H9 (cell line): ENCODE measurements around the gene PLB1. TPM values are rescaled to one million over a fixed set of nuclear protein-coding genes. Genes with fewer than 3 reads are reported as not detected.

Source experiments
- DNase-seq: peaks from one replicate; pipeline ENCODE4 v3.0.0-alpha.2; 2017
- H2AFZ ChIP-seq: one replicate; pipeline ENCODE4 v1.6.1; 2013; ENCODE audit warnings: mild to moderate bottlenecking, low read length, control low read depth, moderate library complexity
- H2AK5ac ChIP-seq: 2 replicates; pipeline ENCODE4 v1.6.1; 2013; ENCODE audit warnings: low read length, control low read depth, mixed read lengths; ENCODE audit not compliant: insufficient read length
- H2BK120ac ChIP-seq: one replicate; pipeline ENCODE4 v1.6.1; 2013; ENCODE audit warnings: low read depth, mild to moderate bottlenecking, low read length, control low read depth, inconsistent platforms; ENCODE audit not compliant: poor library complexity, severe bottlenecking
- H2BK12ac ChIP-seq: 2 replicates; pipeline ENCODE4 v1.6.1; 2013; ENCODE audit warnings: low read length, control low read depth, mixed read lengths, low read depth; ENCODE audit not compliant: insufficient read length
- H2BK15ac ChIP-seq: 2 replicates; pipeline ENCODE4 v1.6.1; 2013; ENCODE audit warnings: low read depth, low read length, control low read depth
- H2BK20ac ChIP-seq: one replicate; pipeline ENCODE4 v1.6.1; 2013; ENCODE audit warnings: low read depth, mild to moderate bottlenecking, low read length, control low read depth, inconsistent platforms; ENCODE audit not compliant: poor library complexity, severe bottlenecking
- H2BK5ac ChIP-seq: 2 replicates; pipeline ENCODE4 v1.6.1; 2013; ENCODE audit warnings: low read length, control low read depth, mixed read lengths; ENCODE audit not compliant: insufficient read length
- H3K14ac ChIP-seq: 2 replicates; pipeline ENCODE4 v1.6.1; 2013; ENCODE audit warnings: low read length, control low read depth; ENCODE audit not compliant: insufficient read depth
- H3K18ac ChIP-seq: 2 replicates; pipeline ENCODE4 v1.6.1; 2013; ENCODE audit warnings: low read depth, mild to moderate bottlenecking, mixed read lengths, low read length, control low read depth; ENCODE audit not compliant: insufficient read length
- H3K23ac ChIP-seq: 2 replicates; pipeline ENCODE4 v1.6.1; 2013; ENCODE audit warnings: low read length, control low read depth, mixed read lengths, low read depth; ENCODE audit not compliant: insufficient read length
- H3K23me2 ChIP-seq: 2 replicates; pipeline ENCODE4 v1.6.1; 2013; ENCODE audit warnings: low read depth, mild to moderate bottlenecking, mixed read lengths, low read length, control low read depth; ENCODE audit not compliant: insufficient read length, poor library complexity, severe bottlenecking
- H3K27ac ChIP-seq: 2 replicates; pipeline ENCODE4 v1.5.1; 2013; ENCODE audit warnings: low read length, control low read depth, mixed read lengths, low read depth; ENCODE audit not compliant: insufficient read length
- H3K27me3 ChIP-seq: 2 replicates; pipeline ENCODE4 v1.6.1; 2013; ENCODE audit warnings: low read length, control low read depth, inconsistent platforms; ENCODE audit not compliant: insufficient read depth
- H3K4ac ChIP-seq: 2 replicates; pipeline ENCODE4 v1.6.1; 2013; ENCODE audit warnings: low read depth, mild to moderate bottlenecking, control low read depth, inconsistent platforms, low read length, moderate library complexity
- H3K4me1 ChIP-seq: 2 replicates; pipeline ENCODE4 v1.6.1; 2013; ENCODE audit warnings: low read length, control low read depth, inconsistent platforms; ENCODE audit not compliant: insufficient read depth
- H3K4me2 ChIP-seq: 2 replicates; pipeline ENCODE4 v1.6.1; 2013; ENCODE audit warnings: low read length, control low read depth, mixed read lengths; ENCODE audit not compliant: insufficient read length, insufficient read depth
- H3K56ac ChIP-seq: 2 replicates; pipeline ENCODE4 v1.6.1; 2013; ENCODE audit warnings: low read depth, mild to moderate bottlenecking, mixed read lengths, low read length, control low read depth; ENCODE audit not compliant: insufficient read length
- H3K79me1 ChIP-seq: 2 replicates; pipeline ENCODE4 v1.6.1; 2013; ENCODE audit warnings: low read depth, mild to moderate bottlenecking, moderate library complexity, low read length, control low read depth, inconsistent platforms; ENCODE audit not compliant: insufficient read depth, poor library complexity, severe bottlenecking
- H3K79me2 ChIP-seq: 2 replicates; pipeline ENCODE4 v1.6.1; 2013; ENCODE audit warnings: low read length, control low read depth, inconsistent platforms; ENCODE audit not compliant: insufficient read depth
- H3K9ac ChIP-seq: 2 replicates; pipeline ENCODE4 v1.6.1; 2013; ENCODE audit warnings: low read length, control low read depth, mixed read lengths; ENCODE audit not compliant: insufficient read length; ENCODE audit errors: extremely low read depth
- H3K9me3 ChIP-seq: one replicate; pipeline ENCODE4 v1.6.1; 2013; ENCODE audit warnings: low read depth, low read length, inconsistent platforms; ENCODE audit not compliant: control insufficient read depth
- H3T11ph ChIP-seq: one replicate; pipeline ENCODE4 v1.6.1; 2013; ENCODE audit warnings: mild to moderate bottlenecking, low read length, control low read depth, inconsistent platforms
- H4K20me1 ChIP-seq: one replicate; pipeline ENCODE4 v1.6.1; 2013; ENCODE audit not compliant: control insufficient read depth, insufficient read length, insufficient read depth
- H4K5ac ChIP-seq: 2 replicates; pipeline ENCODE4 v1.6.1; 2013; ENCODE audit warnings: low read depth, mild to moderate bottlenecking, mixed read lengths, low read length, control low read depth; ENCODE audit not compliant: insufficient read length
- H4K8ac ChIP-seq: replicated peaks from 2 replicates; pipeline ENCODE4 v1.6.1; 2013; ENCODE audit warnings: low read length, control low read depth, mixed read lengths, low read depth; ENCODE audit not compliant: insufficient read length
- H4K91ac ChIP-seq: 2 replicates; pipeline ENCODE4 v1.6.1; 2013; ENCODE audit warnings: low read depth, mild to moderate bottlenecking, moderate library complexity, mixed read lengths, low read length, control low read depth; ENCODE audit not compliant: insufficient read length
- H3K27ac Mint-ChIP-seq, 3 experiments: 2 replicates in 2 of 3; 3 replicates in 1 of 3; pipeline ENCODE4 v1.8.0; 2020 to 2021; ENCODE audit warnings: mixed read lengths in 3 of 3, mild to moderate bottlenecking in 1 of 3, moderate library complexity in 1 of 3
- H3K27me3 Mint-ChIP-seq: 2 replicates; pipeline ENCODE4 v1.8.0; 2021; ENCODE audit warnings: low read depth, mild to moderate bottlenecking, moderate library complexity, mixed read lengths
- H3K36me3 Mint-ChIP-seq, 3 experiments: 2 replicates in 2 of 3; 3 replicates in 1 of 3; pipeline ENCODE4 v1.8.0; 2020 to 2021; ENCODE audit warnings: low read depth in 3 of 3, mixed read lengths in 3 of 3; ENCODE audit not compliant: insufficient read depth in 1 of 3
- H3K4me1 Mint-ChIP-seq, 2 experiments: 2 replicates each; pipeline ENCODE4 v1.8.0; 2020; ENCODE audit warnings: mixed read lengths in 2 of 2
- H3K4me3 Mint-ChIP-seq, 2 experiments: 2 replicates in 1 of 2; 3 replicates in 1 of 2; pipeline ENCODE4 v1.8.0; 2020 to 2021; ENCODE audit warnings: mild to moderate bottlenecking in 2 of 2, mixed read lengths in 2 of 2, moderate library complexity in 1 of 2
- H3K9me3 Mint-ChIP-seq, 2 experiments: 2 replicates in 1 of 2; 3 replicates in 1 of 2; pipeline ENCODE4 v1.8.0; 2020; ENCODE audit warnings: mild to moderate bottlenecking in 2 of 2, mixed read lengths in 2 of 2, moderate library complexity in 1 of 2
- CTCF ChIP-seq: fragments of 200-600 bp; sonication (generic); conservative IDR thresholded peaks from 3 replicates; pipeline ENCODE4 v1.8.0; 2021; ENCODE audit warnings: antibody characterized with exemption, mild to moderate bottlenecking
- WGBS: extraction: QIAGEN DNeasy Blood & Tissue Kit; methylation state at CpG from one replicate; pipeline ENCODE4 v1.1.7; 2013; ENCODE audit warnings: missing lambda C conversion rate, low lambda C conversion rate, mixed read lengths; ENCODE audit not compliant: insufficient read length; ENCODE audit errors: extremely low coverage; 5-methylcytosine and 5-hydroxymethylcytosine counted together
- total RNA-seq: library from RNA; stranded (reverse); gene quantifications from 2 replicates; pipeline ENCODE4 v1.2.1, GENCODE V29; 2021

The PLB1 gene
- total RNA-seq, 1 experiment from 2014 or later, result not detected

GRCh38 chr2:28619213-28620196 is 123.6 kb downstream of the PLB1 start:
- Histone ChIP-seq H3T11ph (no peak overlapping the region), H3K18ac (no peak overlapping the region), H4K5ac (no peak overlapping the region), H3K4ac (no peak overlapping the region), H4K91ac (no peak overlapping the region), H3K23ac (no peak overlapping the region), H3K79me1 (no peaks in the 10 kb centered on the region), H2BK20ac (no peak overlapping the region), H3K23me2 (no peaks in the 10 kb centered on the region), H3K9ac (no peak overlapping the region), H3K9me3 (no peaks in the 10 kb centered on the region), H2BK5ac (no peak overlapping the region), H2BK120ac (no peak overlapping the region), H2AK5ac (no peak overlapping the region), H2BK12ac (no peak overlapping the region), H4K8ac (no peak overlapping the region), H3K27me3 (no peaks in the 10 kb centered on the region), H3K27ac (no peak overlapping the region), H3K79me2 (no peaks in the 10 kb centered on the region), H3K4me2 (no peak overlapping the region), H2BK15ac (no peak overlapping the region), H3K56ac (no peak overlapping the region), H3K4me1 (peaks cover 3% of the 10 kb centered on the region; the same call in 1 of the 2 replicates), H4K20me1 (no peaks in the 10 kb centered on the region), H2AFZ (no peak overlapping the region), H3K14ac (no peak overlapping the region)
- Mint-ChIP-seq H3K4me3 (no peak overlapping the region), H3K36me3 (no peaks in the 10 kb centered on the region), H3K9me3 (no peaks in the 10 kb centered on the region; a peak in 1 of 5 replicates), H3K27me3 (no peaks in the 10 kb centered on the region), H3K27ac (peak overlapping the region; percentile 24 to 72 (median 60); a peak in 2 of 7 replicates), H3K4me1 (peaks cover 28 to 32% of the 10 kb centered on the region in 2 experiments)
- no CpG with 5 or more reads among the region's 10 CpGs for WGBS
- TF ChIP-seq CTCF, result no peak
- no peak for DNase-seq
